Inferior parietal cortex (tissue), 1 donor: ENCODE data around the gene LMTK2.
"Not testable (repeated sequence)": the region's sequence is repeated elsewhere in the genome, so short reads cannot be mapped to it uniquely, and the experiment has no call there.

Experiments used
- DNase-seq: peaks from one replicate; pipeline ENCODE4 v3.0.0-alpha.2; 2016; ENCODE audit errors: extremely low spot score

The LMTK2 gene

GRCh38 chr7:98105942-98106544 is 619 bp upstream of the LMTK2 start:
- DNase-seq, result no peak

- DNase-seq, result no peak
Measured at GRCh38 chr7:98107313-98107721, 655 bp downstream of the LMTK2 start.

- no peak for DNase-seq
Measured at GRCh38 chr7:98110249-98111022, 3.8 kb downstream of the LMTK2 start.

GRCh38 chr7:98112077-98112476 is 5.4 kb downstream of the LMTK2 start:
- DNase-seq, result no peak

- DNase-seq, result no peak
Measured at GRCh38 chr7:98115746-98116525, 9.3 kb downstream of the LMTK2 start.

GRCh38 chr7:98116656-98117461 is 10.2 kb downstream of the LMTK2 start:
- DNase-seq, result no peak

- no peak for DNase-seq
Measured at GRCh38 chr7:98119256-98119918, 12.7 kb downstream of the LMTK2 start.

- no peak for DNase-seq
Measured at GRCh38 chr7:98120559-98120958, 13.9 kb downstream of the LMTK2 start.

- DNase-seq, result not testable (repeated sequence)
Measured at GRCh38 chr7:98121388-98121787, 14.7 kb downstream of the LMTK2 start.

- DNase-seq, result no peak
Measured at GRCh38 chr7:98123365-98123696, 16.7 kb downstream of the LMTK2 start.

- no peak for DNase-seq
Measured at GRCh38 chr7:98125759-98126158, 19.1 kb downstream of the LMTK2 start.

- no peak for DNase-seq
Measured at GRCh38 chr7:98126311-98127142, 19.9 kb downstream of the LMTK2 start.

- no peak for DNase-seq
Measured at GRCh38 chr7:98128346-98128745, 21.7 kb downstream of the LMTK2 start.

GRCh38 chr7:98130959-98131358 is 24.3 kb downstream of the LMTK2 start:
- no peak for DNase-seq

GRCh38 chr7:98133181-98133580 is 26.5 kb downstream of the LMTK2 start:
- no peak for DNase-seq

GRCh38 chr7:98133621-98134303 is 27.1 kb downstream of the LMTK2 start:
- no peak for DNase-seq

- DNase-seq, result no peak
Measured at GRCh38 chr7:98134420-98135228, 28.0 kb downstream of the LMTK2 start.

GRCh38 chr7:98135984-98136383 is 29.3 kb downstream of the LMTK2 start:
- no peak for DNase-seq

GRCh38 chr7:98136423-98136822 is 29.8 kb downstream of the LMTK2 start:
- no peak for DNase-seq
